Vagina (tissue), 2 donors: ENCODE results near the gene GRK4.

ENCODE experiments used
- POLR2A ChIP-seq, 2 donors: fragments of 450-650 bp; IDR thresholded peaks; one replicate each; pipeline ENCODE4 v1.6.1; 2017; ENCODE audit warnings: antibody characterized with exemption in 2 of 2, mild to moderate bottlenecking in 2 of 2, moderate library complexity in 2 of 2
- TF ChIP-seq, protein P1 (sequence below), 3 experiments: fragments of 450-650 bp in 2 of 3; fragments of 200-600 bp in 1 of 3; sonication (generic) in 1 of 3; IDR thresholded peaks; one replicate each; pipeline ENCODE4 v1.5.1; 2017 to 2019; ENCODE audit warnings: antibody characterized with exemption in 3 of 3, mild to moderate bottlenecking in 2 of 3, moderate library complexity in 2 of 3

DNA sequence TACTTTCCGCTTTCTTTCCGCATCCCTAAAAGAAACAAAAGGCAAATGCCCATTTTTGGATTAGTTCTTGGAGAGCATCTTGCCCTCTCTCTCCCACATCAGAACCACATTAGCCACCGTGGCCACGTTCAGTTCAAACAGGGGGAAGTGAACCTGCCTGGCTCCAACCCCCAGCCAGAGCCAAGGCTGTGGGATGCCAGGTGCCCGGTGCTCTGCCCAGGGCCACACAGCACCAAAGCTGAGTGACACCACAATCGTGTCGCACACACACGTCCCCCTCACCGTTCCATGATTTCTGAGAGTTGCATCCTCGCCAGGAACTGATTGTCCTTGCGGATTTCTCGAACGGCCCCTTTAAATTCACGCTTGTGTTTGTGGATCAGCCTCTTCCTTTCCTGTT is 24.5 kb upstream of the GRK4 start:
- TF ChIP-seq POLR2A (IDR thresholded peaks at IDR 0.05), result no peak
- TF ChIP-seq, protein P1, sequence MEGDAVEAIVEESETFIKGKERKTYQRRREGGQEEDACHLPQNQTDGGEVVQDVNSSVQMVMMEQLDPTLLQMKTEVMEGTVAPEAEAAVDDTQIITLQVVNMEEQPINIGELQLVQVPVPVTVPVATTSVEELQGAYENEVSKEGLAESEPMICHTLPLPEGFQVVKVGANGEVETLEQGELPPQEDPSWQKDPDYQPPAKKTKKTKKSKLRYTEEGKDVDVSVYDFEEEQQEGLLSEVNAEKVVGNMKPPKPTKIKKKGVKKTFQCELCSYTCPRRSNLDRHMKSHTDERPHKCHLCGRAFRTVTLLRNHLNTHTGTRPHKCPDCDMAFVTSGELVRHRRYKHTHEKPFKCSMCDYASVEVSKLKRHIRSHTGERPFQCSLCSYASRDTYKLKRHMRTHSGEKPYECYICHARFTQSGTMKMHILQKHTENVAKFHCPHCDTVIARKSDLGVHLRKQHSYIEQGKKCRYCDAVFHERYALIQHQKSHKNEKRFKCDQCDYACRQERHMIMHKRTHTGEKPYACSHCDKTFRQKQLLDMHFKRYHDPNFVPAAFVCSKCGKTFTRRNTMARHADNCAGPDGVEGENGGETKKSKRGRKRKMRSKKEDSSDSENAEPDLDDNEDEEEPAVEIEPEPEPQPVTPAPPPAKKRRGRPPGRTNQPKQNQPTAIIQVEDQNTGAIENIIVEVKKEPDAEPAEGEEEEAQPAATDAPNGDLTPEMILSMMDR (IDR thresholded peaks at IDR 0.05), result no peak
